Heart left ventricle (tissue), 16 donors: ENCODE data around the gene ZFPM1. TPM values are rescaled to one million over a fixed set of nuclear protein-coding genes. Genes with fewer than 3 reads are reported as not detected.
A peak's percentile ranks its signal among the peaks of the same experiment; 100 is the strongest.

Experiments used
- ATAC-seq, 4 donors: fragments of 200-7000 bp; cut with Tn5 transposase; one replicate each; pipeline ENCODE4 v1.9.1; 2020 to 2022; ENCODE audit warnings: moderate library complexity in 4 of 4, mild to moderate bottlenecking in 3 of 4, moderate number of reproducible peaks in 1 of 4
- DNase-seq, 5 donors: peaks; one replicate each; pipeline ENCODE4 v3.0.0-alpha.2; 2020
- H3K27ac ChIP-seq, 12 donors: fragments of 200-600 bp; sonication (generic) in 4 of 12; one replicate each; pipeline versions ENCODE4 v1.5.0 to v1.8.0; 2016 to 2022; ENCODE audit warnings: mild to moderate bottlenecking in 2 of 12
- H3K27me3 ChIP-seq, 9 donors: fragments of 200-600 bp; sonication (generic) in 2 of 9; one replicate each; pipeline versions ENCODE4 v1.5.1 to v1.8.0; 2016 to 2022; ENCODE audit warnings: mild to moderate bottlenecking in 3 of 9
- H3K36me3 ChIP-seq, 9 donors: fragments of 200-600 bp; sonication (generic) in 2 of 9; one replicate each; pipeline versions ENCODE4 v1.5.0 to v1.8.0; 2018 to 2022; ENCODE audit warnings: mild to moderate bottlenecking in 2 of 9
- H3K4me1 ChIP-seq, 12 donors: fragments of 200-600 bp; sonication (generic) in 4 of 12; one replicate each; pipeline versions ENCODE4 v1.5.0 to v1.8.0; 2016 to 2022; ENCODE audit warnings: mild to moderate bottlenecking in 3 of 12
- H3K4me3 ChIP-seq, 12 donors: fragments of 200-600 bp; sonication (generic) in 4 of 12; one replicate each; pipeline versions ENCODE4 v1.5.0 to v1.8.0; 2017 to 2022; ENCODE audit warnings: mild to moderate bottlenecking in 9 of 12, moderate library complexity in 4 of 12
- H3K9me3 ChIP-seq, 12 donors: fragments of 200-600 bp; sonication (generic) in 4 of 12; one replicate each; pipeline versions ENCODE4 v1.5.0 to v1.8.0; 2016 to 2022; ENCODE audit warnings: mild to moderate bottlenecking in 1 of 12
- POLR2A ChIP-seq, 2 donors: fragments of 450-650 bp; IDR thresholded peaks; one replicate each; pipeline ENCODE4 v1.6.1; 2017; ENCODE audit warnings: antibody characterized with exemption in 2 of 2, mild to moderate bottlenecking in 2 of 2, moderate library complexity in 2 of 2
- WGBS, 4 donors: extraction: QIAGEN DNeasy Blood & Tissue Kit in 2 of 4; methylation state at CpG; one replicate each; pipeline versions ENCODE4 v1.1.5 to v1.1.7; 2013 to 2018; 5-methylcytosine and 5-hydroxymethylcytosine counted together
- intact Hi-C, 10 donors: fragments of 100-400 bp; cut with DNase I; formaldehyde crosslinking; loops; one replicate each; pipeline versions ENCODE4 v1.11.1 to v1.14.2; 2022
- polyA plus RNA-seq, 2 donors: library from polyadenylated mRNA; stranded (reverse); fragments of 200-250 nt; gene quantifications; one replicate each; pipeline ENCODE4 v1.2.3, GENCODE V29; 2013
- total RNA-seq, 9 donors: library from RNA; depleted of rRNA in 2 of 9; stranded (reverse); fragments of >200 nt in 2 of 9; fragmentation: NEBNext Ultra II Directional in 3 of 9; extraction: Animal tissue kit (Norgen Biotek cat#: 25700) in 3 of 9; gene quantifications; one replicate each; pipeline versions ENCODE4 v1.1.0 to v1.2.4, GENCODE V29; 2016 to 2023
- TF ChIP-seq, protein P1 (sequence below), 12 donors: fragments of 200-600 bp; sonication (generic) in 4 of 12; IDR thresholded peaks; one replicate each; pipeline versions ENCODE4 v1.5.0 to v1.8.0; 2018 to 2022; ENCODE audit warnings: antibody characterized with exemption in 12 of 12, mild to moderate bottlenecking in 5 of 12
- donor health status: ischemic (EF 13 %, LVEDD 7.1; RV severe dilation, severe dysfunction).
- donor health status: healthy with polysubstance abuse.
- donor health status: DM: no; HTN: yes; CAD: no.
- donor health status: DM: no; HTN: no; CAD: no.
- donor health status: ischemic (EF 25% LVEDD 6.9; RV normal size, moderate dysfunction).
- donor health status: ischemic (EF 25% LVEDD 5.7; RV mildly dilated, moderate dysfunction).
- donor health status: healthy.
- donor health status: DM: yes; HTN: yes; CAD: no.
- donor health status: ischemic (EF 35%, LVEDD 5.7; RV mildly dilated, moderate dysfunction).
- donor health status: nonischemic (EF 11% LVEDD 7.7; RV severe dilation, severe dysfunction).
- donor health status: DM: yes; HTN: yes; CAD: no.
- donor health status: PGD.
- donor health status: ischemic (EF 29% LVEDD 5.4; RV normal size, mild dysfunction).
- donor health status: nonischemic (EF 23%, LVEDD 6.1; RV moderate dilation, normal function).

ZFPM1 gene
- total and polyA plus RNA-seq, 11 donors, result 1.3 to 6.3 (median 4.1) TPM

DNA sequence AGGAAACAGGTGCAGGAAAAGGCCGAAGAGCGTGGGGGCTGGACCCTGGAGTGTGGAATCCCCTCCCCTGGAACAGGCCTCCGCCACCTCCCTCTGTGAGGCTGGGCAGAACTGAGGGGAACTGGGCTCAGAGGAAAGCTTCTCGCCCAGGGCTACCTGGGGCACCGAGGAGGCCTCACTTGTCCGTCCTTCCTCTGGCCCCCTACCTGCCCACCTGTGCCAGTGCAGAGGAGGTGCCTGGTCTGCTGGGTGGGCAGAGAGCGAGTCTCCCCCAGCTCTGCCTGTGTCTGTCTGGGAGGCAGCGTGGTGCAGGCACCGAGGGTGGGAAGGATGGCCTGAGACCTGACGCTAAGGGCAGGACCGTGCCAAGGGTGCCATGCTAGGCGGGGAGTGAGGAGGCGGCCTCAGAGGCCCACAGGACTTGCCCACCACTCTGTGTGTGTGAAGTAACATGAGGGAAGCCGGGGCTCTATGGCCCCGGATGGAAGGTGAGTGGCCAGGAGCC lies 42.2 kb downstream of the ZFPM1 start:
- H3K4me1 ChIP-seq, result peaks cover 0 to 21% (median 10%) of the 10 kb centered on the region in 12 donors
- intact Hi-C loops, result no loop called here
- no peak for DNase-seq
- WGBS, 4 donors, result 96 to 98% (median 98%) methylated on average over 9 to 15 of the region's 15 CpGs
- peaks cover 0 to 5% (median 0%) of the 10 kb centered on the region in 9 donors for H3K36me3 ChIP-seq
- H3K9me3 ChIP-seq, result no peaks in the 10 kb centered on the region
- TF ChIP-seq POLR2A (IDR thresholded peaks at IDR 0.05), result no peak
- TF ChIP-seq, protein P1, sequence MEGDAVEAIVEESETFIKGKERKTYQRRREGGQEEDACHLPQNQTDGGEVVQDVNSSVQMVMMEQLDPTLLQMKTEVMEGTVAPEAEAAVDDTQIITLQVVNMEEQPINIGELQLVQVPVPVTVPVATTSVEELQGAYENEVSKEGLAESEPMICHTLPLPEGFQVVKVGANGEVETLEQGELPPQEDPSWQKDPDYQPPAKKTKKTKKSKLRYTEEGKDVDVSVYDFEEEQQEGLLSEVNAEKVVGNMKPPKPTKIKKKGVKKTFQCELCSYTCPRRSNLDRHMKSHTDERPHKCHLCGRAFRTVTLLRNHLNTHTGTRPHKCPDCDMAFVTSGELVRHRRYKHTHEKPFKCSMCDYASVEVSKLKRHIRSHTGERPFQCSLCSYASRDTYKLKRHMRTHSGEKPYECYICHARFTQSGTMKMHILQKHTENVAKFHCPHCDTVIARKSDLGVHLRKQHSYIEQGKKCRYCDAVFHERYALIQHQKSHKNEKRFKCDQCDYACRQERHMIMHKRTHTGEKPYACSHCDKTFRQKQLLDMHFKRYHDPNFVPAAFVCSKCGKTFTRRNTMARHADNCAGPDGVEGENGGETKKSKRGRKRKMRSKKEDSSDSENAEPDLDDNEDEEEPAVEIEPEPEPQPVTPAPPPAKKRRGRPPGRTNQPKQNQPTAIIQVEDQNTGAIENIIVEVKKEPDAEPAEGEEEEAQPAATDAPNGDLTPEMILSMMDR (IDR thresholded peaks at IDR 0.05), result no peak
- no peak for ATAC-seq
- H3K4me3 ChIP-seq, result no peak overlapping the region
- no peak overlapping the region for H3K27ac ChIP-seq
- H3K27me3 ChIP-seq, result no peaks in the 10 kb centered on the region

DNA sequence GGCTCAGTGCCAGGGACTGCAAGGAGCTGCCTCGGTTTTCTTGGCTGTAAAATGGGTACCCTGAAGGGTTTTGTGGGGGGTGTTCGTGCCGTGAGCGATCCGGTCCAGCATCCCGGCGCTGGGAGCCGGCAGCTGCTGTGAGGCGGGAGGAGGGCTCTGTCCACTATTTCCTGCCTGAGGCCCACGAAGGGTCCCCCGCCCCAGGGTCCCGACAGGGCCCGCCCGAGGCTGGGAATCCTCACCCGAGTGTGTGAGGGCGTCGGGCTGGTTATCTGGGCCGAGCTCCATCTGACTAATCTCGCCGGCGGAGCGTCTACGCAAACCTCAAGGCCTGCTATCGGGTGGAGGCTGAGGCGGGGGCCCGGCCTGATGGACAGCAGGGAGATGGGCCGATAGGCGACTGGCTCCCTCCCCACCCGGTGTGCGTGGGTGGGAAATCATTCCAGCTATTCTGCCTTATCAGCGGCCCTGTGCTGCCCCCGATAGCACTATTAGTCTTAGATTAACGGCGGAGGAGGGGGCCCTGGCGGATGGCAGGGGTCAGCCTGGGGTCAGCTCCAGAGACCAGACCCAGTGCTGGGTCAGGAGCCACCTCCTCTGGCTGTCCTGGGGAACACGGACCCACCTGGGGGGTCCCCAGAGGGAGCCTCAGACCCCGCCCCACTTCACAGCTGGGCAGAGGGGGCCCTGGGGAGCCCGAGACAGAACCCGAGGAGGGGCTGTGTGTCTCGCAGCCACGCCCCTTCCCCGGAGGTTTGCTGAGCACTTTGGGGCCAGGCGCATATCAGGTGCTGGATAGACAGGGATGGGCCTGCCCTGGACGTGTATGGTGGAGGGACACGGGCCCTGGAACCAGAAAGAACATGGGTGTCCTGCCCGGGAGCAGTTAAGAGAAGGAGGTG lies 44.7 kb downstream of the ZFPM1 start:
- H3K4me1 ChIP-seq, result peaks cover 0 to 27% (median 10%) of the 10 kb centered on the region in 12 donors
- 70 to 80% (median 74%) methylated on average over 20 to 46 of the region's 46 CpGs for WGBS, 4 donors
- intact Hi-C loops, result no loop called here
- H3K27me3 ChIP-seq, result no peaks in the 10 kb centered on the region
- no peak overlapping the region for H3K27ac ChIP-seq
- H3K9me3 ChIP-seq, result no peaks in the 10 kb centered on the region
- TF ChIP-seq POLR2A (IDR thresholded peaks at IDR 0.05), result no peak
- TF ChIP-seq, protein P1 (IDR thresholded peaks at IDR 0.05), result no peak
- ATAC-seq (peak in 3 of 4 donors; percentile 11 to 31 (median 27)), DNase-seq (no peak)
- no peak overlapping the region for H3K4me3 ChIP-seq
- H3K36me3 ChIP-seq, result no peaks in the 10 kb centered on the region

DNA sequence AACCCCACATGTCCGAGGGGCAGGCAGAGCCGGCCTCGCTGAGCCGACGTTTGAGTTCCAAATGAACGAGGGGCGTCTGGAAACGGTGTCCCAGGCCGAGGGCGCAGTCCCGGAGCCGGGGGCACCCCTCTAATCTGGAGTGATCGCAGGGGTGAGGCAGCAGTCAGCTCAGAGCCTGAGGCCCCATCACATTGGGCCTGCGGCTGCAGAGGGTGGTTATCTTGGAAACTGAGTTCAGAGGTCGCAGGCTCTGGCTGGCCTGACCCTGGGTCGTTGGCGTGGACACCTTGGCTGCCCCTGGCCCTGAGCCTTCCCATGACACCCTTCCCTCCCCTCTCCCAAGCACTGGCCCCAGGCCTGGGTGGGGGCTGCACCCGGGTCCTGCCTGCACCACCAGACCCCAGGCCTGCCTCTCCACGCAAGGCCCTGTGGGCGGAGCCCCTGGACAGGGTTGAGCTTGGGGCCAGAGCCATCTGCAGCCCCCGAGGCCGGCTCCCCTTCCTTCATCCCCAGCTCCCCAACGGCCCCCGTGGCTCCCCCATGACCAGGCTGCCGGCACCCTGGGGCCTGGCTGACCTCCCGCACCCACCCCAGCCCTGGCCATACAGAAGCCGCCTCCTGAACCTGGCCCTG lies 45.6 kb downstream of the ZFPM1 start:
- 89 to 92% (median 90%) methylated on average over 11 to 27 of the region's 27 CpGs for WGBS, 4 donors
- TF ChIP-seq, protein P1 (IDR thresholded peaks at IDR 0.05), result no peak
- TF ChIP-seq POLR2A (IDR thresholded peaks at IDR 0.05), result no peak
- H3K27ac ChIP-seq, result no peak overlapping the region

DNA sequence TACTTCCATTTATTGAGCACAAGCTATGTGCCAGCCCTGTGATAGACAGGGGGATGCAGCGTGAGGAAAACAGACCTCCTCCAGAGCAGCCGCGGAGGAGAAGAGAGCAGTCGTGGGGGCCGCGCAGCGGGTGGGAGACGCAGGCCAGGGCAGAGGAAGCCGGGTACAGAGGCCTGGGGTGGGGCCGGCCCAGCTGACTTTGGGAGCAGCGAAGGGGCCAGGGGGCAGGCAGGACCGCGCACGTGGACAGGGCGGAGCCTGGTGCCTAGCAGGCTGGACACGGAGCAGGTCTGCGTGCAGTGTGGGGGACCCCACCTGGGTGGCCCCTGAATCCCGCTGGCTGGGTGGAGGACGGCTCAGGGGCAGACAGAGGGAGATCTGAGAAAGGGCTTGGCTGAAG lies 46.2 kb downstream of the ZFPM1 start:
- Histone ChIP-seq H3K27me3 (no peaks in the 10 kb centered on the region), H3K4me1 (peaks cover 0 to 27% (median 10%) of the 10 kb centered on the region in 12 donors), H3K36me3 (no peaks in the 10 kb centered on the region), H3K4me3 (no peak overlapping the region), H3K27ac (no peak overlapping the region), H3K9me3 (no peaks in the 10 kb centered on the region)
- DNase-seq (no peak), ATAC-seq (no peak)
- 73 to 81% (median 77%) methylated on average over 16 to 19 of the region's 19 CpGs for WGBS, 4 donors
- intact Hi-C loops, result no loop called here
- no peak for TF ChIP-seq POLR2A (IDR thresholded peaks at IDR 0.05)
- TF ChIP-seq, protein P1 (IDR thresholded peaks at IDR 0.05), result no peak

More for the DNA sequence above, 45.6 kb downstream of the ZFPM1 start:
- H3K9me3 ChIP-seq, result no peaks in the 10 kb centered on the region
- ATAC-seq (no peak), DNase-seq (no peak)
- intact Hi-C loops, result no loop called here
- no peaks in the 10 kb centered on the region for H3K27me3 ChIP-seq
- no peaks in the 10 kb centered on the region for H3K36me3 ChIP-seq
- H3K4me1 ChIP-seq, result peaks cover 0 to 27% (median 10%) of the 10 kb centered on the region in 12 donors
- H3K4me3 ChIP-seq, result no peak overlapping the region
